IPS-18a (cell line): ENCODE data around the gene RER1.

Experiments
- H3K27ac ChIP-seq: one replicate; pipeline ENCODE4 v1.5.1; 2013; ENCODE audit warnings: low read length
- H3K27me3 ChIP-seq: one replicate; pipeline ENCODE4 v1.6.1; 2013; ENCODE audit warnings: mild to moderate bottlenecking, low read length; ENCODE audit not compliant: control insufficient read depth, insufficient read depth
- H3K36me3 ChIP-seq: one replicate; pipeline ENCODE4 v1.6.1; 2013; ENCODE audit warnings: low read depth, low read length; ENCODE audit not compliant: control insufficient read depth
- H3K4me1 ChIP-seq: one replicate; pipeline ENCODE4 v1.6.1; 2013; ENCODE audit warnings: low read depth, low read length; ENCODE audit not compliant: control insufficient read depth
- H3K4me3 ChIP-seq: one replicate; pipeline ENCODE4 v1.5.1; 2013; ENCODE audit warnings: low read length
- H3K9ac ChIP-seq: one replicate; pipeline ENCODE4 v1.6.1; 2013; ENCODE audit warnings: mild to moderate bottlenecking, low read length, moderate library complexity
- H3K9me3 ChIP-seq: one replicate; pipeline ENCODE4 v1.6.1; 2013; ENCODE audit warnings: low read depth, low read length; ENCODE audit not compliant: control insufficient read depth

The RER1 gene, protein sequence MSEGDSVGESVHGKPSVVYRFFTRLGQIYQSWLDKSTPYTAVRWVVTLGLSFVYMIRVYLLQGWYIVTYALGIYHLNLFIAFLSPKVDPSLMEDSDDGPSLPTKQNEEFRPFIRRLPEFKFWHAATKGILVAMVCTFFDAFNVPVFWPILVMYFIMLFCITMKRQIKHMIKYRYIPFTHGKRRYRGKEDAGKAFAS

GRCh38 chr1:2391041-2391930 lies at the start of gene RER1, which contains the start of gene MORN1:
TSS of gene RER1 (plus strand) at chr1:2391841. CDS start at chr1:2395791, 3,950 bp downstream.
TSS of gene MORN1 (minus strand) at chr1:2391554. CDS start at chr1:2391533, 21 bp downstream.
- peaks cover 8% of the 10 kb centered on the region for H3K36me3 ChIP-seq

DNA sequence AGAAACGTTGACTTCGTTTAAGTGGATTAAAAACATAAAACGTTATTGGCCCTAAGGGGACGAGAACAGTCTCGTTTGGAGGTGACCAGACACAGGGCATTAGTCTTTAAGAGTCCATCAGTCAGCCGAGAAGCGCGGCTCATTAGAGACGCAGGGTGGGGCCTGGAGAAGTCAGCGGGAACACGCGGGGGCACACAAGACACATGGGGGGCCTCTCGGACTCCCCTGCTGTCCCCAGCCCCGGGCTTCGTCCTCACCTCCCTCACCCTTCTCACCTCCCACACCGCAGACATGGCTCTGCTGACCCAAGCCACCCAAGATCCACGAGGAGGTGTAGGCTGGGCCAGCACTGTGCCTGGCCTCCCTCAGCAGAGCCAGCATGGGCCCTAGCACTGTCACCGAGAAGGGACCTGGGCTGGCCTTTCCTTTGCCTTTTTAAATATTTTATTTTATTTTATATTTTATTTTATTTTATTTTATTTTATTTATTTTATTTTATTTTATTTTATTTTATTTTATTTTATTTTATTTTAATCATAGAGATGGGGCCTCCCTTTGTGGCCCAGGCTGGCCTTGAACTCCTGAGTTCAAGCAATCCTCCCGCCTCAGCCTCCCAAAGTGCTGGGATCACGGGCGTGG lies 49.1 kb upstream of the RER1 start:
- H3K9me3 ChIP-seq = no peaks in the 10 kb centered on the region
- no peak overlapping the region for H3K4me3 ChIP-seq
- no peak overlapping the region for H3K9ac ChIP-seq
- no peaks in the 10 kb centered on the region for H3K27me3 ChIP-seq
- H3K4me1 ChIP-seq = no peaks in the 10 kb centered on the region
- no peak overlapping the region for H3K27ac ChIP-seq
- H3K36me3 ChIP-seq = no peaks in the 10 kb centered on the region

More at GRCh38 chr1:2391041-2391930, at the start of gene RER1, which contains the start of gene MORN1:
- H3K4me1 ChIP-seq = peaks cover 4% of the 10 kb centered on the region
- peak within 1 kb of the TSS; percentile 84 for H3K4me3 ChIP-seq
- H3K27ac ChIP-seq = peak within 1 kb of the TSS; percentile 32
- H3K27me3 ChIP-seq = no peaks in the 10 kb centered on the region
- H3K9ac ChIP-seq = peak within 1 kb of the TSS; percentile 85
- H3K9me3 ChIP-seq = no peaks in the 10 kb centered on the region

GRCh38 chr1:2343023-2343935 lies 48.4 kb upstream of the RER1 start:
- Histone ChIP-seq H3K9ac (no peak overlapping the region), H3K27ac (no peak overlapping the region), H3K9me3 (no peaks in the 10 kb centered on the region), H3K27me3 (no peaks in the 10 kb centered on the region), H3K36me3 (no peaks in the 10 kb centered on the region), H3K4me3 (no peak overlapping the region), H3K4me1 (no peaks in the 10 kb centered on the region)

DNA sequence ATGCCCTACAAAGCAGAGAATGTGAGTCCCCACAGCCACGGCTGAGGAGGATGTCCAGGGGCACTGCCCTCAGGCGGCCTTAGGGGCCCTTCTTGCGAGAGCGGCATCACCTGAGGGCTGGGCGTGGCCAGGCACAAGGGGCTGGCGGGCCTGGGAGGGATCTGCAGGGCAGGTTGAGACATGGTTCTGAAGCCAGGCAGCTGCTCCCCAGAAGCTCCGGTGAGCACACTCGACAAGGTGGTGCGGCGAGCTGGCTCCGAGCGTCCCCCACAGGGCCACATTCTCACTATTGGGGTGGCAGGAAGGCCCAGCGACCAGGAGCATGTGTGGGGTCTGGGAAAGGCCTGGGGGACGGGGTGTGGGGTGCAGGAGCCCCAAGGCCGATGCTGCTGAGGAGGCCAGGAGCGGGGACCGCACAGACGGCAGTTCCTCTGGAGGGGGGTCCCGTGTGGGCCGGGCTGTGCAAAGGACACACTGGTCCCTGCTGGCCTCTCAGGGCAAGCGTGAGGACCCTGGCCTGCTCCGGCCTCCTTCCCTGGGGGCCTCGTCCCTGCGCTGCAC lies 47.4 kb upstream of the RER1 start:
- H3K4me3 ChIP-seq = no peak overlapping the region
- no peak overlapping the region for H3K27ac ChIP-seq
- H3K4me1 ChIP-seq = no peaks in the 10 kb centered on the region
- H3K36me3 ChIP-seq = no peaks in the 10 kb centered on the region
- H3K9ac ChIP-seq = no peak overlapping the region
- no peaks in the 10 kb centered on the region for H3K27me3 ChIP-seq
- no peaks in the 10 kb centered on the region for H3K9me3 ChIP-seq

- no peaks in the 10 kb centered on the region for H3K4me1 ChIP-seq
- no peaks in the 10 kb centered on the region for H3K36me3 ChIP-seq
- H3K4me3 ChIP-seq = no peak overlapping the region
- H3K9me3 ChIP-seq = no peaks in the 10 kb centered on the region
- no peak overlapping the region for H3K9ac ChIP-seq
- no peak overlapping the region for H3K27ac ChIP-seq
- no peaks in the 10 kb centered on the region for H3K27me3 ChIP-seq
Observed at GRCh38 chr1:2344744-2345296, 46.8 kb upstream of the RER1 start.

- H3K36me3 ChIP-seq = no peaks in the 10 kb centered on the region
- H3K27ac ChIP-seq = no peak overlapping the region
- H3K9ac ChIP-seq = no peak overlapping the region
- no peaks in the 10 kb centered on the region for H3K27me3 ChIP-seq
- H3K9me3 ChIP-seq = no peaks in the 10 kb centered on the region
- H3K4me3 ChIP-seq = no peak overlapping the region
- H3K4me1 ChIP-seq = no peaks in the 10 kb centered on the region
Observed at GRCh38 chr1:2345297-2346075, 46.2 kb upstream of the RER1 start.

DNA sequence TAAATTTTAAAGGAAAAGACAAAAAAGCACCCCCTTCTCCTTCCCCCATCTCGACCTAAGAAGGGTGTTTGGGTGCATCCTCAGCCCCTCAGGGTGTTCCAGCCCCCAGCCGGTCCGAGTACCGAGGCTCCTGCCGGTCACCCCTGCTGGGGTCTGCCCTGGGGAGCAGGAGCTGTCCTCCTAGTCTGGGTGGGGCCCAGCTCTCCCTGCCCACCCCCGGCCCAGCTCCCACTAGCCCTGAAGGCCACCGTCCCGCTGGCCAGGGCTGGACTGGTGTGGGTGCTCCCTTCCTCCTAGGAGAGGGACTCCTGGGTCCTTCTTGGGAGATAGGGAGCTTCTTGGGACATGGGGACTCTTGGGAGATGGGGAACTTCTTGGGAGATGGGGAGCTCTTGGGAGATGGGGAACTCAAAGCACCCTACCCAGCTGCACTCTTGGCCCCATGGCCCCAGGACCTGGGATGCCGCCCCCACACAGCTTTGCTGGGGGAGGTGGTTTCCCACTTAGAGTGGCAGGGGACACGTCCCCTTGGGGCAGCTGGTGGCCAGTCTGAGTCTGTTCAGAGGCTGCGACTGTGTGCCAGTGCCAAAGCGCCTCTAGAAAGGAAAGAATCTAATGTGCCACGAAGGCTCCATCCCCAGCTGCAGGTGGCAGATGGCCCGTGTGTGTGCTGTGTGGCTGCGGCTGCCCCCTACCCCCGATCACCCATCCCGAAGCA lies 44.8 kb upstream of the RER1 start:
- Histone ChIP-seq H3K9me3 (no peaks in the 10 kb centered on the region), H3K9ac (no peak overlapping the region), H3K27me3 (no peaks in the 10 kb centered on the region), H3K4me1 (no peaks in the 10 kb centered on the region), H3K36me3 (no peaks in the 10 kb centered on the region), H3K27ac (no peak overlapping the region), H3K4me3 (no peak overlapping the region)

DNA sequence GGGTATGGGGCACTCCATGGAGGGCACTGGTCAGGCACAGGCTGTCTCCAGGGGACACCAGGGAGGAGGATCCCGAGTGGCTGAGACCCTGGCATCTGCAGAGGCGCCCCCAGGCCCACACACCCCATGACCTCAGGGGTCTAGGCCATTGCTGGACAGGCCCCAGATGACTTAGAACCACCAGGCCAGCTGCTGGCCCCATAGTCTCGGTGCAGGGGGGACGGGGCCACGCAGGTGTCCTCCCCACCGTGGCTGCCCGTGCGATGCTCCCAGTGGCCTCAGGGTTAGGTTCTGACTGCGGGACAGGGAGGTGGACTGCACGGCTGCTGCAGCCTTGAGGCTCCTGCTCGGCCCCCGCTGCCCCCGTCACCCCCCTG lies 44.2 kb upstream of the RER1 start:
- H3K27ac ChIP-seq = no peak overlapping the region
- no peaks in the 10 kb centered on the region for H3K4me1 ChIP-seq
- H3K9ac ChIP-seq = no peak overlapping the region
- no peaks in the 10 kb centered on the region for H3K9me3 ChIP-seq
- H3K4me3 ChIP-seq = no peak overlapping the region
- no peaks in the 10 kb centered on the region for H3K27me3 ChIP-seq
- H3K36me3 ChIP-seq = no peaks in the 10 kb centered on the region

GRCh38 chr1:2347896-2348295 lies 43.7 kb upstream of the RER1 start:
- Histone ChIP-seq H3K36me3 (no peaks in the 10 kb centered on the region), H3K4me1 (no peaks in the 10 kb centered on the region), H3K27ac (no peak overlapping the region), H3K27me3 (no peaks in the 10 kb centered on the region), H3K9me3 (no peaks in the 10 kb centered on the region), H3K4me3 (no peak overlapping the region), H3K9ac (no peak overlapping the region)
